ENCODE data around the gene GPR31.

The GPR31 gene

GRCh38 chr6:167165858-167166471 is 8.2 kb upstream of the GPR31 start:
- no peak for DNase-seq

DNA sequence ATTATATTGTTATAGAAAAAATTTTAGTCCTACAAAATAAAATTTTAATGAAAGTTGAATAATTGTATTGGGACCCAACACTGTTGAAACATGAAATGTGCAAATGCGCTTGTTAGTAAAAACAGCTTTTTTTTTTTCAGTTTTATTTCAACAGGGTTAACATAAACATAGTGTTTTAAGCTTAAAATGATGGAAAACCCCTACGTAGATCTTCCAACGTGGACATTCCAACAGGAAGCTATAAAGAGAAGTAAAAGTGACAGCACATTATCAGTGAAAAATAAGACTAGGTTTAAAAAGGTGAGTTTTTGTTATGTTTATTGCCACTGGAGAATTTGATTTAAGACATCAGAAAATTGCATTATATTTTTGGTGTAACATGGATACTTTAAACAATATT is 6.5 kb upstream of the GPR31 start:
- DNase-seq: no peak

DNA sequence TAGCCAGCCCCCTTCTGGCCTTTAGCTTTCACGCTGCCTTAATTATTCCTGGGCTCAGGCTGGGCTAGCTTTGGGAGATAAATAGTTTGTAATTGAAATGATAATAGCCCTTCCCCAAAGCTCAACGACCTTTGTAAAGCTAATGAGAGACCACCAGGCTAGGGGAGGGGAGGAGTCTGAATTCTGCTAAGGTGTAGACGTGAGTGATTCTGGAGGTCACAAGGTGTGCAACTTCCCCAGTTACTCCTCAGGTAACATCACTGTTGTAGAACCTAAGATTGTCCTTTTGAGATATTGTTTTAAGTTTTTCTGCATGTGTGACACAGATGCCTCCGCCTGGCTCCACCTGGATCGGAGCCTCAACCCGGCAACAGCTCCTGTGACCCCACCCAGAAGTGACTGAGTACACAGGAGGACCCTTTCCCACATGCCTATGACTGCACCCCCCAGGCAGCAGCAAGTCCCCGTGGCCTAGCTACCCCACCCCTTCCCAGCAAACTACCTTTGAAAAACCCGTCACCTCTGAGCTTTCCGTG is 5.8 kb upstream of the GPR31 start:
- DNase-seq: no peak

DNA sequence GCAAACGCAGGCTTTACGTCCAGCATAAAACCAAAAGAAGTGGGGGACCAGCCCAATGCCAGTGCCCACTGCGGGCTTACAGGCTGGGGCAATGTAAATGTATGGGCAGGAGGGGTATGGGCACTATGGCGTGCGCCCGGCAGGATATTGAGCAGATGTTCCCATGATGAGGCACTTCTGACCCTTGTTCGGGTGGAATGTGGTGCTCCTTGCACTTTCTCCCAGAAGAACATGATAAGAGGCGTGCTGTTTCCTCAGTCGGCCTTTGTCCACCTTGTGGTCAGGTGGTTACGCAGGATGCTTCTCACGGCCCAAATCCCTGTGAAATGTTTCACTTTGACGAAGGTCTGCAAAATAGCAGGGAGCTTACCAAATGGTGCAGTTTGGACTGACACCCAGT is 4.8 kb upstream of the GPR31 start:
- DNase-seq: no peak

GRCh38 chr6:167161851-167162467 is 4.2 kb upstream of the GPR31 start:
- DNase-seq: no peak

DNA sequence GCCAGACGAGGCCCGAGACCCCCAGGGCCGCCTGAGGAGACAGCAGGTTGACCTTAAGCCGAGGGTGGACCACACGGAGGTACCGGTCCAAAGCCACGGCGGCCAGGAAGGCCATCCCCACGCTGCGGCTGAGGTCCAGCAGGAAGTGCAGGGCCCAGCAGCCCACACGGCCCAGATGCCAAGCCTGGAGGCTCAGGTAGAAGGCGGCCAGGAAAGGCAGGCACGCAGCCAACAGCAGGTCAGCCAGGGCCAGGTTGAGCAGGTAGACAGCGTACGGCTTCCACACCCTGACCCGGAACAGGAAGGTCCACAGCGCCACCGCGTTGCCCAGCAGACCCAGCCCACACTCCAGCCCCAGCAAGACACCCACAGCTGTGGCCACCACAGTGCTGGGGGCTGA is 366 bp downstream of the GPR31 start:
- no peak for DNase-seq

GRCh38 chr6:167154895-167155294 is 2.9 kb downstream of the GPR31 start:
- DNase-seq: peak in 1 of 2 donors; percentile 2

DNA sequence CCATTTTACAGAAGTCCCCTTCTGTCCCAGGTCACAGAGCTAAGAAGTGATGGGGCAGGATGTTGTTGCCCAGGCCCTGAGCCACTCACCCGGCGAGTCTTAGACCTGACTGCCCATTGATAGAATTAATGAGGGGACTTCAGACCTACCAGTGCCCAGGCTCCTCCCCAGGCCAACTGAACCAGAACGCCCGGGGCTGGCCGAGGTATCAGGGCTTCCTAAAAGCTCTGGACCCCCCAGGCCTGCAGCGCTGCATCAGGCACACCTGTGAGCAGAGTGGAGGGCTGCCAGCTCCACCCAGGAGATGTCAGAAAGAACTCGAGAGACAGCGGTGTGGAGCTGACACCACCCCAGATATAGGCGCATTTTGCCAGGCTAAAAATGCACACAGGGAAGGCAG is 3.5 kb downstream of the GPR31 start:
- DNase-seq: no peak

DNA sequence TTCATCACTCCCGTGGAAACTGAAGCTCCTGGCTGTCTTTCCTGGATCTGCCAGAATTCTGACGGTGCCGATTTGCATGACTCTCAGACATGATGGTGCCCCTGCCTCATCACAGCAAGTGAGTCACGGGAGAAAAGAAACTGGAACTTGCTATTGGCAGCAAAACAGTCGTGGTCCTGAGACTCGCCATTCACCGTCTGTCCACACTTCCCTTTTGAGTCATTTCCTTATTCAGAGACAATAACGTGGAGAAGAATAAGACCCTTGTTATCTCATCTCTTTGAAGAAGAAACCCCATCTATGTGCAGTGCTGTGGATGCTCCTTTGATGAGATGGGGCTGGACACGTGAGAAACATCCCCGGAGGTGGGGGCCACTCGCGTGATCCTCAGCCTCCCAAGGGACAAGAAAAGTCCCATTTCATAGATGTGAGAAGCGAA is 4.2 kb downstream of the GPR31 start:
- peak; percentile 54 to 79 for DNase-seq

- DNase-seq: no peak
Measured at GRCh38 chr6:167152862-167153261, 4.9 kb downstream of the GPR31 start.

- DNase-seq: no peak
Measured at GRCh38 chr6:167151648-167152047, 6.1 kb downstream of the GPR31 start.

GRCh38 chr6:167150941-167151549 is 6.7 kb downstream of the GPR31 start:
- no peak for DNase-seq

GRCh38 chr6:167148997-167149396 is 8.8 kb downstream of the GPR31 start:
- DNase-seq: no peak

DNA sequence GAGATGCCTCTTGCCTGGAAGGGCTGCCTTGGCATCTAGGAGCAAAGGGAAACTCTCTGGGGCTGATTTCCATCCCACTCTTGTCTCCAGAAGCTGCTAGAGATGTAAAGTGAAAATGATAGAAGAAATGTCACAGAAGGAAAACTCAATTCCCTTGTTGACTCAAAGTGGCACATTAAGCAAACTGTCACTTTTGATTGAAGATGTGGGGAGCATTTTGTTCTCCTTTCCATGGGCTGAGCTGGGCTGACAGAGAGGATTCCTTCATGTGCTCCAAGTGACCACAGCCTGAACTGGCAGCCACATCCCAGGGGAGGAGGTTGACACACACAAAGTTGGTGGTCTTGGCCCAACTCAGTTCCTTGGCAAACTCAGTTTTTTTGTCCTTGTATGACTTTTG is 9.8 kb downstream of the GPR31 start:
- no peak for DNase-seq

DNA sequence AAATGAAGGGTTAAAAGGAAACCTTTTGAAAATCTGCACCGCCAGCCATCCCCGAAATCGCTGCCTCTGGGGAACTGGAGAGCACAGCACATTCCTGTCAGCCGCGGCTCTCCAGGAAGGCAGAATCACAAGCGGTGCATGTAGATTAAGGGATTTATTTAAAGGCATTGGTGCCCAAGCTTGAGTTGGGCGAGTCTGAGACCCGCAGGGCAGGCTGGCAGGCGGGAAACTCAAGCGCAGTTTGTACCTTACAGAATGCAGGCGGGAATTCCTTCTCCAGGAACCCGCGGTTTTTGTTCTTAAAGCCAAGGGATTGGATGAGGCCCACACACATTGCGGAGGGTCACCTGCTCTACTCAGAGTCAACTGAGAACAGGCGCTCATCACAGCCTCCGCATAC is 10.8 kb downstream of the GPR31 start:
- no peak for DNase-seq

DNA sequence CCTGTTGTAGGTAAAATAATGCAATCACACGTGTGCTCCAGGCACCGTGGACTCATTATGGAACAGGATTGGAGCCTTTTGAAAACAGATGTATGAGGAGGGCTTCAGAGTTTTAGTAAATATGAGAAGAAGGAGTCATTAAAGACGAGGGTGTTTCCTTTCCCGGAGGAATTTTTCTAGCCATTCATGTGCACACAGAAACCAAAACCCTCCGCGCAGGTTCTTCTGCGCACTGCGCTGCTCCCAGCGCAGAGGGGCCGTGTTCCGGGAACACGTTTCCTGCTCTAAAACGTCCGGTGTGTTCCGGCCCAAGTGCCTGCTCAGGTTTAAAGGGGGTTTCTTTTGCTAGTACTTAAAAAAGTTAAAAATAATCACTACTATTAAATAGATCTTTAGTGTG is 11.6 kb downstream of the GPR31 start:
- no peak for DNase-seq

DNA sequence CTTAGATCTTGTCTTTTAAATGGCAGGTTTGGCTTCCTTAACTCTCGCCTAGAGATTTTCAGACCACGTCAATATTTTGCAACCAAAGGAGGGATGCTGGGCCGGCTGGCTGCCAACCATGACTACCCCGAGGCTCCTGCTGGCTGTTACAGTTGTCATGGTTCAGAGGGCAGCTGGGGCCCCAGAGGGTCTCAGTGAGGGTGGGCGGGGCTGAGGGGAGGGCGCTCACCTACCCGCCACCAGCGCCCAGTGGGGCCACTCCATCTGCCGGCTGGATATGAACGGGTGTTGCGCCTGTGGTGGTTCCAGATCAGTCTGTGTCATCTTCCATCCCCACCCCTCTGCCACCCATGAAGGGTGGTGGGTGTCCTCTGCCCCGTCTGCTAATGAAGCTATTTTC is 12.3 kb downstream of the GPR31 start:
- no peak for DNase-seq

- DNase-seq: no peak
Measured at GRCh38 chr6:167143041-167143440, 14.7 kb downstream of the GPR31 start.

DNA sequence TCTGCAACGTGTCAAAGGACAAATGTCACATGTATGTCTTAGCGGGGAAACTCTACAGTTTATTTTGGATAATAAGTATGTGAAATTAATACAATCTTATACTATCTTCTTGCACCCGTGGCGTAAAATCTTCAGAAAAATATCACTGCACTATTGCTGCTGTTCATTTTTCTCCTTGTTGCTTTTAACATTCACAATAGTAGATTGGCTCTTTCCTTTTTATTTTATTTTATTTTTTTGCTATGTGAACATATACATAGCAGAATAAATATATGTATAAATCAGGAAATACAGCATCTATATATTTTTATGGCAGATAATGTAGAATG is 15.4 kb downstream of the GPR31 start:
- no peak for DNase-seq

DNA sequence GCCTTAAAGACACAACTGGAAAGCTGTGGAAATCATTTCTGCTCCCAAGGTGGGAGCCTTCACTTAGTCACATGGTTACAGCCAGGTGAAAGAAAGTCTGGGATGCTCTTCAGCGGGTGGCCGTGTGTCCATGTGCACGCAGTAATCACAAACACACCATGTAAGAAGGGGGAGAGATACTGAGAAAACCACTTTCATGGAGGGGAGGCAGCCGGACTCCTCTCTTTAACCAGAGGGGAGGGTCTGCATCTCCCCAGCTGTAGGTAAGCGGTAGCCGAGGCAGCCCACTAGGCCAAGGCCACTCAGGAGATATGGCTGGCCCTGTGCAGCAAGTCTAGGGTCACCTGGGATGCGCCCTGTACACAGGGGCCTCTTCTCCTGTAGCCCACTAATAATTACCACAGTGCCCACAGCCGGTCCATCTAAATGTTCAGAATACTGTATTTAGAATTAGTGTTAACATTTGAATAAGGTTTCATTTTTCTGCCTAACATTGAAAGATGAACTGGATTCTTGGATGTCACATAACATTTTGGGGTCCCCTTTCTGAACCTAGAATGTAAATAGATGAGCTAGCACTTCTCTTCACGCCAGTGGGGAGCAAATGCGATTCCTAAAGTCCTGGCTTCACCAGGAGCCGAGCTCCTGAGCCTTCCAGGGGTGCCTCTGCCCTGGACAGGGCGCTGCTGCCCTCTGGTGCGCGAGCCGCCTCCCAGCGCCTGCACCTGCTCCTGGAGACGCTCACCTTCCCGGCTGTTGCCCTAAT is 15.9 kb downstream of the GPR31 start:
- DNase-seq: peak in 1 of 2 donors; percentile 43

DNA sequence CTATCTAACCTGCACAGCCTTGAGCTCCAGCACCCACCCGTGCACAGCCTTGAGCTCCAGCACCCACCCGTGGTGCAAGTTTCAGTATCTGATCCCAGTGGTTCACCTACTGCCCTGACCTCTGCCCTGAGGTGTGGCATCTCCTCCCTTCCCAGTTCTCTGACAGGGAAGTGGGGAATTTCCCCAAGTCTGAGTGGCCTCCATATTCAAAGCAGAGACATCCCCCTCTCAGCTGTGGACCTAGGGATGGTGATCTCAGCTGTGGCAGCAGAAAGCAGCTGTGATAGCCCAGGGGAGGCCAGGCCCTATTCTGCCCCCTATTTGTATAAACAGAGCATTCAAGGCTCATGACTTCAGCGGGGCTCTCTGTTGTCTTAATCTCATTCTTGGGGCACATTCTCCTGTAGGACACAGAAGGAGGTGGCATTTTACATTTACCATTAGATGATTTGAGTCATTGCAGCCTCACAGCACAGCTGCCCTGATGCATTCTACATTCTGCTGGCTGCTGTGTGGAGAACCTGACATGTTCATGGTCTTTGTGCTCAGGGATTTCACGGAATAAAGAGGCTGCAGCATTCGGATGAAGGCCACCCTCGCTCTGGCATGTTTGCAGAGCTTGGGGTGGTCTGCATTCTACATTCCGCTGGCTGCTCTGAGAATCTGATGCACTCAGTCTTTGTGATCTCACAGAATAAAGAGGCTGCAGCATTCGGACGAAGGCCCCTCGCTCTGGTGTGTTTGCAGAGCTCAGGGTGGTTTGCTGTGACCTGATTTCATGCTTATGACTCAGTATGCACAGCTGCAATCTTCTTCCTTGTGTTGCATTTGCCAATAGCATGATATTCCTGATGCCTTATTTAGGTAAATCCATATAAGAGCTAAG is 16.9 kb downstream of the GPR31 start:
- no peak for DNase-seq

GRCh38 chr6:167139761-167140160 is 18.0 kb downstream of the GPR31 start:
- DNase-seq: no peak
